ENCODE results near the gene MBTD1. TPM values are rescaled to one million over a fixed set of nuclear protein-coding genes. Genes with fewer than 3 reads are reported as not detected.

MBTD1 gene
- total and polyA plus RNA-seq, 4 donors: 2.4 to 14.2 (median 7.8) TPM

DNA sequence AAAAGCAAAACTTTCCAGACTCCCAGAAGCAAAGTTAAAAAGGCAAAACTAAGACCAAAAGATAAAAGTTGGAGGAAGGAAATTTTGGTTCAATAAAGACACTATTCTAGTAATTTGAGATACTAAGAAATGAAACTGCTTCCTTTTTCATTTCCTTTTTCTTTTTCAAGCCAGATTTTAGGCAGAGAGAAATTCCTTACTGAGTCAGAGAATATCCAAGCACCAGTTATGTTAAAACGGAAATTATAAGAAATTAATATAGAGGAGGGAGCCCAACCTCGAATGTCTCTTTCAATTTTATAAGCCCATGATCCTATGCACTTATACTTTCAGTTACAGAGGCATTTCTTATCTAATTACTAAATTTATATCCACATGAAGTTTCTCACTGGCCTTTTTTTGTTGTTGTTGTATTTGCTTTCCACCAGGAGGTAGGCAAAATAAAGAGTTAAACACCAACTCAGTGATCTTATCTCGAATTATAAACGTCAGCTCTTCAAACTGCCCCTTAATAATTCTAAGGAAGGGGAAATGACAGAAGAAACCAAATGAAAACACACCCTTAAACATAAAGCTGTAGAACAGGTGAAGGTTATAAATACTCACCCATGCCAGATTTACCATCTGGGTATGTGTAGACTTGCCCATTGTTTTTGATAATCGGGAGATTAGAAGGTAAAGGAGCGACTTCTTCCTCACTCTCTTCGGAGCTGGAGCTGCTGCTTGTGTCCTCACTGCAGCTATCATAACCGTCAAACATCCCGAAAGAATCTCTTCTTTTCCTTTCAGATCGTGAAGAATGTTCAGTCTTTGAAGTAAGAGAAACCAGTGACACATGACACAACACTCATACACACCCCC, 35.2 kb downstream of the MBTD1 start:
- no peak overlapping the region for H3K9ac ChIP-seq (ENCODE audit: low read depth in 1 of 2, low read length in 2 of 2)
- 61% methylated on average over 10 of the region's 10 CpGs for WGBS

More for the DNA sequence above, 35.2 kb downstream of the MBTD1 start:
- Histone ChIP-seq H3K27me3 (ENCODE audit: control insufficient read depth in 4 of 4, insufficient read depth in 4 of 4, low read length in 3 of 4) (no peaks in the 10 kb centered on the region), H3K4me1 (ENCODE audit: control insufficient read depth in 4 of 4, insufficient read depth in 4 of 4, low read length in 3 of 4) (peaks cover 2 to 6% (median 4%) of the 10 kb centered on the region in 4 donors), H3K27ac (ENCODE audit: low read depth in 1 of 2, low read length in 2 of 2) (no peak overlapping the region), H3K9me3 (ENCODE audit: control insufficient read depth in 4 of 4, low read length in 3 of 4) (no peaks in the 10 kb centered on the region), H3K4me3 (ENCODE audit: low read depth in 1 of 3, low read length in 3 of 3) (no peak overlapping the region), H3K36me3 (ENCODE audit: control insufficient read depth in 4 of 4, insufficient read depth in 3 of 4, low read depth in 1 of 4, low read length in 3 of 4) (peaks cover 0 to 17% (median 7%) of the 10 kb centered on the region in 4 donors)
- no peak for DNase-seq (ENCODE audit: low spot score)
- TF ChIP-seq, protein P1, sequence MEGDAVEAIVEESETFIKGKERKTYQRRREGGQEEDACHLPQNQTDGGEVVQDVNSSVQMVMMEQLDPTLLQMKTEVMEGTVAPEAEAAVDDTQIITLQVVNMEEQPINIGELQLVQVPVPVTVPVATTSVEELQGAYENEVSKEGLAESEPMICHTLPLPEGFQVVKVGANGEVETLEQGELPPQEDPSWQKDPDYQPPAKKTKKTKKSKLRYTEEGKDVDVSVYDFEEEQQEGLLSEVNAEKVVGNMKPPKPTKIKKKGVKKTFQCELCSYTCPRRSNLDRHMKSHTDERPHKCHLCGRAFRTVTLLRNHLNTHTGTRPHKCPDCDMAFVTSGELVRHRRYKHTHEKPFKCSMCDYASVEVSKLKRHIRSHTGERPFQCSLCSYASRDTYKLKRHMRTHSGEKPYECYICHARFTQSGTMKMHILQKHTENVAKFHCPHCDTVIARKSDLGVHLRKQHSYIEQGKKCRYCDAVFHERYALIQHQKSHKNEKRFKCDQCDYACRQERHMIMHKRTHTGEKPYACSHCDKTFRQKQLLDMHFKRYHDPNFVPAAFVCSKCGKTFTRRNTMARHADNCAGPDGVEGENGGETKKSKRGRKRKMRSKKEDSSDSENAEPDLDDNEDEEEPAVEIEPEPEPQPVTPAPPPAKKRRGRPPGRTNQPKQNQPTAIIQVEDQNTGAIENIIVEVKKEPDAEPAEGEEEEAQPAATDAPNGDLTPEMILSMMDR (IDR thresholded peaks at IDR 0.05; ENCODE audit: low read depth, low read length, missing input control): no peak
- no peak for TF ChIP-seq HNF4A (conservative IDR thresholded peaks at IDR 0.05)
- no peak for TF ChIP-seq EGR1 (IDR thresholded peaks at IDR 0.05; ENCODE audit: low read depth in 2 of 2)
- TF ChIP-seq TAF1 (conservative IDR thresholded peaks at IDR 0.05): no peak
- TF ChIP-seq FOXA2 (IDR thresholded peaks at IDR 0.05): no peak
- TF ChIP-seq, protein P2, sequence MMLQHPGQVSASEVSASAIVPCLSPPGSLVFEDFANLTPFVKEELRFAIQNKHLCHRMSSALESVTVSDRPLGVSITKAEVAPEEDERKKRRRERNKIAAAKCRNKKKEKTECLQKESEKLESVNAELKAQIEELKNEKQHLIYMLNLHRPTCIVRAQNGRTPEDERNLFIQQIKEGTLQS (IDR thresholded peaks at IDR 0.05): no peak
- TF ChIP-seq, protein P3, sequence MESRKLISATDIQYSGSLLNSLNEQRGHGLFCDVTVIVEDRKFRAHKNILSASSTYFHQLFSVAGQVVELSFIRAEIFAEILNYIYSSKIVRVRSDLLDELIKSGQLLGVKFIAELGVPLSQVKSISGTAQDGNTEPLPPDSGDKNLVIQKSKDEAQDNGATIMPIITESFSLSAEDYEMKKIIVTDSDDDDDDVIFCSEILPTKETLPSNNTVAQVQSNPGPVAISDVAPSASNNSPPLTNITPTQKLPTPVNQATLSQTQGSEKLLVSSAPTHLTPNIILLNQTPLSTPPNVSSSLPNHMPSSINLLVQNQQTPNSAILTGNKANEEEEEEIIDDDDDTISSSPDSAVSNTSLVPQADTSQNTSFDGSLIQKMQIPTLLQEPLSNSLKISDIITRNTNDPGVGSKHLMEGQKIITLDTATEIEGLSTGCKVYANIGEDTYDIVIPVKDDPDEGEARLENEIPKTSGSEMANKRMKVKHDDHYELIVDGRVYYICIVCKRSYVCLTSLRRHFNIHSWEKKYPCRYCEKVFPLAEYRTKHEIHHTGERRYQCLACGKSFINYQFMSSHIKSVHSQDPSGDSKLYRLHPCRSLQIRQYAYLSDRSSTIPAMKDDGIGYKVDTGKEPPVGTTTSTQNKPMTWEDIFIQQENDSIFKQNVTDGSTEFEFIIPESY (IDR thresholded peaks at IDR 0.05): no peak
- TF ChIP-seq RAD21 (IDR thresholded peaks at IDR 0.05): no peak
- TF ChIP-seq RXRA (IDR thresholded peaks at IDR 0.05): no peak
- no peak for TF ChIP-seq SP1 (IDR thresholded peaks at IDR 0.05)
- TF ChIP-seq, protein P4, sequence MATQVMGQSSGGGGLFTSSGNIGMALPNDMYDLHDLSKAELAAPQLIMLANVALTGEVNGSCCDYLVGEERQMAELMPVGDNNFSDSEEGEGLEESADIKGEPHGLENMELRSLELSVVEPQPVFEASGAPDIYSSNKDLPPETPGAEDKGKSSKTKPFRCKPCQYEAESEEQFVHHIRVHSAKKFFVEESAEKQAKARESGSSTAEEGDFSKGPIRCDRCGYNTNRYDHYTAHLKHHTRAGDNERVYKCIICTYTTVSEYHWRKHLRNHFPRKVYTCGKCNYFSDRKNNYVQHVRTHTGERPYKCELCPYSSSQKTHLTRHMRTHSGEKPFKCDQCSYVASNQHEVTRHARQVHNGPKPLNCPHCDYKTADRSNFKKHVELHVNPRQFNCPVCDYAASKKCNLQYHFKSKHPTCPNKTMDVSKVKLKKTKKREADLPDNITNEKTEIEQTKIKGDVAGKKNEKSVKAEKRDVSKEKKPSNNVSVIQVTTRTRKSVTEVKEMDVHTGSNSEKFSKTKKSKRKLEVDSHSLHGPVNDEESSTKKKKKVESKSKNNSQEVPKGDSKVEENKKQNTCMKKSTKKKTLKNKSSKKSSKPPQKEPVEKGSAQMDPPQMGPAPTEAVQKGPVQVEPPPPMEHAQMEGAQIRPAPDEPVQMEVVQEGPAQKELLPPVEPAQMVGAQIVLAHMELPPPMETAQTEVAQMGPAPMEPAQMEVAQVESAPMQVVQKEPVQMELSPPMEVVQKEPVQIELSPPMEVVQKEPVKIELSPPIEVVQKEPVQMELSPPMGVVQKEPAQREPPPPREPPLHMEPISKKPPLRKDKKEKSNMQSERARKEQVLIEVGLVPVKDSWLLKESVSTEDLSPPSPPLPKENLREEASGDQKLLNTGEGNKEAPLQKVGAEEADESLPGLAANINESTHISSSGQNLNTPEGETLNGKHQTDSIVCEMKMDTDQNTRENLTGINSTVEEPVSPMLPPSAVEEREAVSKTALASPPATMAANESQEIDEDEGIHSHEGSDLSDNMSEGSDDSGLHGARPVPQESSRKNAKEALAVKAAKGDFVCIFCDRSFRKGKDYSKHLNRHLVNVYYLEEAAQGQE (IDR thresholded peaks at IDR 0.05): no peak
- no peak for TF ChIP-seq GABPA (IDR thresholded peaks at IDR 0.05 in 1 of 2, conservative IDR thresholded peaks at IDR 0.05 in 1 of 2)
- TF ChIP-seq FOXA1 (IDR thresholded peaks at IDR 0.05): no peak
- TF ChIP-seq YY1 (IDR thresholded peaks at IDR 0.05): no peak
- TF ChIP-seq, protein P5, sequence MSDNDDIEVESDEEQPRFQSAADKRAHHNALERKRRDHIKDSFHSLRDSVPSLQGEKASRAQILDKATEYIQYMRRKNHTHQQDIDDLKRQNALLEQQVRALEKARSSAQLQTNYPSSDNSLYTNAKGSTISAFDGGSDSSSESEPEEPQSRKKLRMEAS (IDR thresholded peaks at IDR 0.05): no peak
- TF ChIP-seq JUND (IDR thresholded peaks at IDR 0.05): no peak

Data from liver (tissue), 9 donors.